ENCODE results near the gene DPH1. TPM values are rescaled to one million over a fixed set of nuclear protein-coding genes. Genes with fewer than 3 reads are reported as not detected.

Gene DPH1
- total RNA-seq, 4 donors from 2014 or later: 27.4 to 41.8 (median 38.3) TPM

- H3K9me3 ChIP-seq: no peaks in the 10 kb centered on the region
- peak; percentile 92 for DNase-seq (ENCODE audit: extremely low spot score)
- peak overlapping the region; percentile 66 to 84 (median 72) for H3K4me3 ChIP-seq
- peaks cover 3 to 26% (median 20%) of the 10 kb centered on the region in 4 donors for H3K36me3 ChIP-seq
- intact Hi-C loops (cut with DNase I): loop anchor here (5.0 kb wide), 1 partner anchor 118 kb away; no protein-coding TSS in a partner anchor
- TF ChIP-seq POLR2AphosphoS5 (IDR thresholded peaks at IDR 0.05): peak; percentile 41 to 55
- peak; percentile 59 to 80 (median 69) for TF ChIP-seq CTCF (IDR thresholded peaks at IDR 0.05)
- TF ChIP-seq POLR2A (IDR thresholded peaks at IDR 0.05; ENCODE audit: low read depth): no peak
- TF ChIP-seq EP300 (IDR thresholded peaks at IDR 0.05): no peak
- peak overlapping the region; percentile 90 to 97 (median 92) for H3K27ac ChIP-seq (replicated peaks in 1 of 4)
- H3K4me1 ChIP-seq: peaks cover 71 to 100% (median 96%) of the 10 kb centered on the region in 4 donors
- WGBS: 40% methylated on average over 24 of the region's 78 CpGs
- H3K27me3 ChIP-seq: peaks cover 0 to 16% (median 0%) of the 10 kb centered on the region in 4 donors
These were observed 28.9 kb downstream of the DPH1 start for GRCh38 chr17:2058586-2059546.

DNA sequence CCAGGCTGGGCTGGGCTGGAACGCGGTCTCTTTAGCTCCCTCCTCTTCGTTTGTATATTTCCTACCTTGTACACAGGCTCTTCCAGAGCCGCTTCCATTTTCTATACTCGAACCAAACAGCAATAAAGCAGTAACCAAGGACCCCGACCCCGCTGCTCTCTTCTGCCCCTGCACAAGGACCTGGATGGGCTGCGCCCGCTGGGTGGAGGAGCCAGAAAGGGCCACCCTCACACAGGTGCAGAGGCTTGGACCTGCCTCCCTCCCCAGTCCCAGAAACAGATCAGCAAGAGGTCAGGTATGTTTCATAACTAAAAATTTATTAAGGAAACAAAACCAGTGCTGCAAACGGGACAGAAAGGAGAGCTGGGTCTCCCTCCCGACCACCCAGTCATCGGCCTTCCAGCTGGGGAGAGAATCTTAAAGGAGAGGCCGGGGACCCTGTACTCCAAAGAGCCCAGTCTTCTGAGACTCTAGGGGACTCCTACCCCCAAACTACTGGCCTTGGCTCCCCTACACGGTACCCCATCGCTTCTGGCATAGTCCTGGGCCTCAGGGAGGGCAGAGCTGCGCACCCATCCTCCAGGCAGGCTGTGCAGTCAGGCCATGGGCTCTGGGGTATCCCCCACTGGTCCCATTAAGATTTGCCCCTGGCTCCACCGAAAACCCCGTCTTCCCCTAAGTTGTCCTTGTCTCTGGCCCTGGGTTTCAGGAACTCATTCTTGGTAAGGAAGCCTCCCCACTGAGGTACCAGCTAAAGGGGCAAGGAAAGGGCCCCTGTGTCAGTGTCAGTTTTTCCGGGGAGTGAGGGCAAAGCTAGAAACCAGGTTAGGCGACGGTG, 29.8 kb downstream of the DPH1 start:
- Histone ChIP-seq H3K36me3 (peaks cover 3 to 31% (median 26%) of the 10 kb centered on the region in 4 donors), H3K9me3 (no peaks in the 10 kb centered on the region), H3K4me3 (peak overlapping the region; percentile 66 to 84 (median 72)), H3K27me3 (peaks cover 0 to 7% (median 0%) of the 10 kb centered on the region in 4 donors), H3K4me1 (peaks cover 71 to 100% (median 96%) of the 10 kb centered on the region in 4 donors), H3K27ac (replicated peaks in 1 of 4) (peak overlapping the region; percentile 90 to 97 (median 92))
- WGBS: 56% methylated on average over 19 of the region's 21 CpGs
- DNase-seq (ENCODE audit: extremely low spot score): no peak
- no peak for TF ChIP-seq EP300 (IDR thresholded peaks at IDR 0.05)
- TF ChIP-seq POLR2A (IDR thresholded peaks at IDR 0.05; ENCODE audit: low read depth): no peak
- no peak for TF ChIP-seq POLR2AphosphoS5 (IDR thresholded peaks at IDR 0.05)
- TF ChIP-seq CTCF (IDR thresholded peaks at IDR 0.05): no peak
- intact Hi-C loops (cut with DNase I): loop anchor here (5.0 kb wide), 1 partner anchor 118 kb away; no protein-coding TSS in a partner anchor

DNA sequence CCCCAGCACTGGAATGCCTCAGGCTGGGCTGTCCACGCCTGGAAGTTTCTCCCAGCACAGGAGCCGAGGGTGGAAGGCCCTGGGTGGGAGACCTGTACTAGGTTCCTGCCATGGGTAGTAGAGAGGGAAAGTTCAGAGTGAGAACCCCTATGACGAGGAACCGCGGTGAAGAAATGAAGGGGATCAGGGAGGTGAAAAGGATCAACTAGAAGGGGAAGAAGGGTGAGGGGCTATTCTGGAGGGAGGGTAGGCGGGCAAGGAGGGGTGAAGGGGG, 30.4 kb downstream of the DPH1 start:
- Histone ChIP-seq H3K9me3 (no peaks in the 10 kb centered on the region), H3K36me3 (peaks cover 3 to 37% (median 29%) of the 10 kb centered on the region in 4 donors), H3K27ac (replicated peaks in 1 of 4) (peak overlapping the region; percentile 90 to 97 (median 92)), H3K27me3 (peaks cover 0 to 4% (median 0%) of the 10 kb centered on the region in 4 donors), H3K4me3 (peak overlapping the region in 2 of 4 donors; percentile 10 to 66), H3K4me1 (peaks cover 71 to 100% (median 97%) of the 10 kb centered on the region in 4 donors)
- TF ChIP-seq EP300 (IDR thresholded peaks at IDR 0.05): no peak
- TF ChIP-seq POLR2A (IDR thresholded peaks at IDR 0.05; ENCODE audit: low read depth): no peak
- no peak for TF ChIP-seq CTCF (IDR thresholded peaks at IDR 0.05)
- no peak for TF ChIP-seq POLR2AphosphoS5 (IDR thresholded peaks at IDR 0.05)
- intact Hi-C loops (cut with DNase I): no loop called here
- DNase-seq (ENCODE audit: extremely low spot score): no peak
- WGBS: 67% methylated on average over 6 of the region's 6 CpGs

GRCh38 chr17:2060681-2061440, 30.9 kb downstream of the DPH1 start:
- H3K4me1 ChIP-seq: peaks cover 73 to 100% (median 98%) of the 10 kb centered on the region in 4 donors
- H3K27ac ChIP-seq (replicated peaks in 1 of 4): peak overlapping the region; percentile 90 to 97 (median 92)
- peaks cover 3 to 42% (median 30%) of the 10 kb centered on the region in 4 donors for H3K36me3 ChIP-seq
- H3K9me3 ChIP-seq: no peaks in the 10 kb centered on the region
- WGBS: 73% methylated on average over 17 of the region's 21 CpGs
- DNase-seq (ENCODE audit: extremely low spot score): no peak
- intact Hi-C loops (cut with DNase I): no loop called here
- no peak for TF ChIP-seq EP300 (IDR thresholded peaks at IDR 0.05)
- peak in 1 of 2 donors; percentile 16 for TF ChIP-seq POLR2AphosphoS5 (IDR thresholded peaks at IDR 0.05)
- TF ChIP-seq CTCF (IDR thresholded peaks at IDR 0.05): no peak
- TF ChIP-seq POLR2A (IDR thresholded peaks at IDR 0.05; ENCODE audit: low read depth): no peak
- no peaks in the 10 kb centered on the region for H3K27me3 ChIP-seq
- H3K4me3 ChIP-seq: peak overlapping the region in 1 of 4 donors; percentile 66

Measured in esophagus muscularis mucosa (tissue), 4 donors.